Neural cell (in vitro differentiated cells): ENCODE results near the gene LGALS1.

Experiments
- CTCF ChIP-seq: fragments of 450-650 bp; IDR thresholded peaks from 2 replicates; pipeline ENCODE4 v1.5.1; 2014; ENCODE audit warnings: antibody characterized with exemption, mild to moderate bottlenecking, moderate library complexity; ENCODE audit not compliant: poor library complexity, severe bottlenecking
- EP300 ChIP-seq: fragments of 450-650 bp; conservative IDR thresholded peaks from 2 replicates; pipeline ENCODE4 v1.6.1; 2014; ENCODE audit warnings: antibody characterized with exemption, mild to moderate bottlenecking, moderate library complexity; ENCODE audit not compliant: poor library complexity, severe bottlenecking
- EZH2 ChIP-seq: fragments of 200-600, 300-800 bp; shearing (Covaris generic), sonication (generic); IDR thresholded peaks from 2 replicates; pipeline ENCODE4 v1.6.1; 2014; ENCODE audit warnings: antibody characterized with exemption, low read length, borderline replicate concordance, mild to moderate bottlenecking; ENCODE audit not compliant: insufficient read depth, poor library complexity, severe bottlenecking
- POLR2AphosphoS5 ChIP-seq: IDR thresholded peaks from 2 replicates; pipeline ENCODE4 v1.6.1; 2012
- RAD21 ChIP-seq: fragments of 450-650 bp; conservative IDR thresholded peaks from 2 replicates; pipeline ENCODE4 v1.6.1; 2014; ENCODE audit warnings: antibody characterized with exemption, mild to moderate bottlenecking, moderate library complexity
- SMC3 ChIP-seq: fragments of 450-650 bp; conservative IDR thresholded peaks from 2 replicates; pipeline ENCODE4 v1.6.1; 2014; ENCODE audit warnings: antibody characterized with exemption, mild to moderate bottlenecking, moderate library complexity; ENCODE audit not compliant: poor library complexity
- TAF1 ChIP-seq: IDR thresholded peaks from 2 replicates; pipeline ENCODE4 v1.6.1; 2012; ENCODE audit warnings: low read depth

- no peak for TF ChIP-seq EZH2
- TF ChIP-seq RAD21 = no peak
- no peak for TF ChIP-seq CTCF
- no peak for TF ChIP-seq TAF1
- TF ChIP-seq SMC3 = no peak
- no peak for TF ChIP-seq EP300
- no peak for TF ChIP-seq POLR2AphosphoS5
Observed at GRCh38 chr22:37705205-37705604, 29.8 kb downstream of the LGALS1 start.
